Fibroblast of lung (primary cell): ENCODE measurements around the gene KLK15. TPM values are rescaled to one million over a fixed set of nuclear protein-coding genes. Genes with fewer than 3 reads are reported as not detected.

Experiments
- DNase-seq, 2 donors: peaks; one replicate each; pipeline versions ENCODE4 v3.0.0 to v3.0.0-alpha.2; 2010; ENCODE audit warnings: low read depth in 2 of 2
- H2AFZ ChIP-seq: 2 replicates; pipeline ENCODE4 v1.5.1; 2012; ENCODE audit warnings: low read length, control low read depth, inconsistent platforms
- H3K27ac ChIP-seq: 2 replicates; pipeline ENCODE4 v1.5.1; 2011; ENCODE audit warnings: low read length, control low read depth; ENCODE audit not compliant: insufficient read depth
- H3K27me3 ChIP-seq: 2 replicates; pipeline ENCODE4 v1.5.1; 2011; ENCODE audit warnings: mild to moderate bottlenecking, low read length; ENCODE audit not compliant: control insufficient read depth, insufficient read depth
- H3K36me3 ChIP-seq: 2 replicates; pipeline ENCODE4 v1.5.1; 2011; ENCODE audit warnings: low read length; ENCODE audit not compliant: control insufficient read depth, insufficient read depth
- H3K4me1 ChIP-seq: 2 replicates; pipeline ENCODE4 v1.5.1; 2011; ENCODE audit warnings: low read length; ENCODE audit not compliant: control insufficient read depth, insufficient read depth; ENCODE audit errors: extremely low read depth
- H3K4me2 ChIP-seq: 2 replicates; pipeline ENCODE4 v1.5.1; 2011; ENCODE audit warnings: low read length, control low read depth; ENCODE audit not compliant: insufficient read depth; ENCODE audit errors: extremely low read depth
- H3K4me3 ChIP-seq, 4 experiments: fragments of 200-600 bp in 1 of 4; sonication (generic) in 1 of 4; replicated peaks in 1 of 4; 2 replicates each; pipeline ENCODE4 v1.5.1; 2011 to 2016; ENCODE audit warnings: low read length in 4 of 4, low read depth in 3 of 4, mild to moderate bottlenecking in 3 of 4, control low read depth in 2 of 4, inconsistent platforms in 1 of 4, mixed read lengths in 1 of 4; ENCODE audit not compliant: insufficient read depth in 1 of 4; ENCODE audit errors: control extremely low read depth in 1 of 4
- H3K79me2 ChIP-seq: 2 replicates; pipeline ENCODE4 v1.5.1; 2012; ENCODE audit warnings: mild to moderate bottlenecking, low read length, inconsistent platforms; ENCODE audit not compliant: control insufficient read depth, insufficient read depth
- H3K9ac ChIP-seq: 2 replicates; pipeline ENCODE4 v1.5.1; 2011; ENCODE audit warnings: mild to moderate bottlenecking, low read length, control low read depth; ENCODE audit not compliant: insufficient read depth
- H3K9me3 ChIP-seq: 2 replicates; pipeline ENCODE4 v1.5.1; 2012; ENCODE audit warnings: low read depth, low read length; ENCODE audit not compliant: control insufficient read depth, insufficient read depth
- H4K20me1 ChIP-seq: 2 replicates; pipeline ENCODE4 v1.5.1; 2011; ENCODE audit warnings: low read length; ENCODE audit not compliant: control insufficient read depth, insufficient read depth; ENCODE audit errors: extremely low read depth
- EZH2 ChIP-seq: IDR thresholded peaks from 2 replicates; pipeline ENCODE4 v1.5.1; 2012; ENCODE audit warnings: low read length, control low read depth, mild to moderate bottlenecking; ENCODE audit errors: missing control alignments
- polyA plus RNA-seq, 2 donors: library from polyadenylated mRNA; depleted of rRNA in 1 of 2; stranded (reverse) in 1 of 2; unstranded in 1 of 2; fragments of >200 nt; gene quantifications; 2 replicates each; pipeline ENCODE4 v1.2.1, GENCODE V29; 2011 to 2012; ENCODE audit warnings: missing spikeins in 1 of 2
- total RNA-seq: library from RNA; depleted of rRNA; stranded (reverse); fragments of >200 nt; gene quantifications from 2 replicates; pipeline ENCODE4 v1.2.1, GENCODE V29; 2014
- TF ChIP-seq, protein P1 (sequence below), 2 donors: IDR thresholded peaks in 1 of 2; conservative IDR thresholded peaks in 1 of 2; 1 replicate in 1 of 2; 2 replicates in 1 of 2; pipeline ENCODE4 v1.5.1; 2011 to 2012; ENCODE audit warnings: low read length in 2 of 2, control low read depth in 1 of 2, inconsistent platforms in 1 of 2, low read depth in 1 of 2, mild to moderate bottlenecking in 1 of 2

Gene KLK15
- total and polyA plus RNA-seq, 2 donors (not counting 1 experiment from before 2014, with no cell fraction given), result not detected

DNA sequence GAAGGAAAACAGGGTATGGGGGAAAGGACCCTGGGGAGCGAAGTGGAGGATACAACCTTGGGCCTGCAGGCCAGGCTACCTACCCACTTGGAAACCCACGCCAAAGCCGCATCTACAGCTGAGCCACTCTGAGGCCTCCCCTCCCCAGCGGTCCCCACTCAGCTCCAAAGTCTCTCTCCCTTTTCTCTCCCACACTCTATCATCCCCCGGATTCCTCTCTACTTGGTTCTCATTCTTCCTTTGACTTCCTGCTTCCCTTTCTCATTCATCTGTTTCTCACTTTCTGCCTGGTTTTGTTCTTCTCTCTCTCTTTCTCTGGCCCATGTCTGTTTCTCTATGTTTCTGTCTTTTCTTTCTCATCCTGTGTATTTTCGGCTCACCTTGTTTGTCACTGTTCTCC, 24.0 kb upstream of the KLK15 start:
- H3K9ac ChIP-seq, result no peak overlapping the region
- H3K4me3 ChIP-seq, result no peak overlapping the region
- no peaks in the 10 kb centered on the region for H3K4me1 ChIP-seq
- H3K9me3 ChIP-seq, result no peaks in the 10 kb centered on the region
- H3K27ac ChIP-seq, result no peak overlapping the region
- no peaks in the 10 kb centered on the region for H3K79me2 ChIP-seq
- DNase-seq, result no peak
- no peak overlapping the region for H2AFZ ChIP-seq
- H3K27me3 ChIP-seq, result no peaks in the 10 kb centered on the region
- H3K4me2 ChIP-seq, result no peak overlapping the region
- H3K36me3 ChIP-seq, result no peaks in the 10 kb centered on the region
- TF ChIP-seq EZH2, result no peak
- TF ChIP-seq, protein P1, sequence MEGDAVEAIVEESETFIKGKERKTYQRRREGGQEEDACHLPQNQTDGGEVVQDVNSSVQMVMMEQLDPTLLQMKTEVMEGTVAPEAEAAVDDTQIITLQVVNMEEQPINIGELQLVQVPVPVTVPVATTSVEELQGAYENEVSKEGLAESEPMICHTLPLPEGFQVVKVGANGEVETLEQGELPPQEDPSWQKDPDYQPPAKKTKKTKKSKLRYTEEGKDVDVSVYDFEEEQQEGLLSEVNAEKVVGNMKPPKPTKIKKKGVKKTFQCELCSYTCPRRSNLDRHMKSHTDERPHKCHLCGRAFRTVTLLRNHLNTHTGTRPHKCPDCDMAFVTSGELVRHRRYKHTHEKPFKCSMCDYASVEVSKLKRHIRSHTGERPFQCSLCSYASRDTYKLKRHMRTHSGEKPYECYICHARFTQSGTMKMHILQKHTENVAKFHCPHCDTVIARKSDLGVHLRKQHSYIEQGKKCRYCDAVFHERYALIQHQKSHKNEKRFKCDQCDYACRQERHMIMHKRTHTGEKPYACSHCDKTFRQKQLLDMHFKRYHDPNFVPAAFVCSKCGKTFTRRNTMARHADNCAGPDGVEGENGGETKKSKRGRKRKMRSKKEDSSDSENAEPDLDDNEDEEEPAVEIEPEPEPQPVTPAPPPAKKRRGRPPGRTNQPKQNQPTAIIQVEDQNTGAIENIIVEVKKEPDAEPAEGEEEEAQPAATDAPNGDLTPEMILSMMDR (conservative IDR thresholded peaks at IDR 0.05 in 1 of 2, IDR thresholded peaks at IDR 0.05 in 1 of 2; ENCODE audit: low read depth in 1 of 2, low read length in 2 of 2), result no peak
- no peaks in the 10 kb centered on the region for H4K20me1 ChIP-seq

DNA sequence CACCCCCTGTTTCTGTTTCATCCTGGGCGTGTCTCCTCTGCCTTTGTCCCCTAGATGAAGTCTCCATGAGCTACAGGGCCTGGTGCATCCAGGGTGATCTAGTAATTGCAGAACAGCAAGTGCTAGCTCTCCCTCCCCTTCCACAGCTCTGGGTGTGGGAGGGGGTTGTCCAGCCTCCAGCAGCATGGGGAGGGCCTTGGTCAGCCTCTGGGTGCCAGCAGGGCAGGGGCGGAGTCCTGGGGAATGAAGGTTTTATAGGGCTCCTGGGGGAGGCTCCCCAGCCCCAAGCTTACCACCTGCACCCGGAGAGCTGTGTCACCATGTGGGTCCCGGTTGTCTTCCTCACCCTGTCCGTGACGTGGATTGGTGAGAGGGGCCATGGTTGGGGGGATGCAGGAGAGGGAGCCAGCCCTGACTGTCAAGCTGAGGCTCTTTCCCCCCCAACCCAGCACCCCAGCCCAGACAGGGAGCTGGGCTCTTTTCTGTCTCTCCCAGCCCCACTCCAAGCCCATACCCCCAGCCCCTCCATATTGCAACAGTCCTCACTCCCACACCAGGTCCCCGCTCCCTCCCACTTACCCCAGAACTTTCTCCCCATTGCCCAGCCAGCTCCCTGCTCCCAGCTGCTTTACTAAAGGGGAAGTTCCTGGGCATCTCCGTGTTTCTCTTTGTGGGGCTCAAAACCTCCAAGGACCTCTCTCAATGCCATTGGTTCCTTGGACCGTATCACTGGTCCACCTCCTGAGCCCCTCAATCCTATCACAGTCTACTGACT, 21.4 kb upstream of the KLK15 start, which contains the start of gene KLK3:
TSS of gene KLK3 (plus strand) at position 280 of the 775 bp plus-strand sequence. CDS start at position 321, 41 bp downstream.
- H3K36me3 ChIP-seq, result no peaks in the 10 kb centered on the region
- H3K79me2 ChIP-seq, result no peaks in the 10 kb centered on the region
- H3K27ac ChIP-seq, result no peak within 1 kb of the TSS
- H3K9me3 ChIP-seq, result no peaks in the 10 kb centered on the region
- H4K20me1 ChIP-seq, result no peaks in the 10 kb centered on the region
- TF ChIP-seq, protein P1 (conservative IDR thresholded peaks at IDR 0.05 in 1 of 2, IDR thresholded peaks at IDR 0.05 in 1 of 2; ENCODE audit: low read depth in 1 of 2, low read length in 2 of 2), result no peak
- no peak for TF ChIP-seq EZH2
- no peaks in the 10 kb centered on the region for H3K4me1 ChIP-seq
- no peak for DNase-seq
- H3K4me2 ChIP-seq, result no peak within 1 kb of the TSS
- no peak within 1 kb of the TSS for H3K9ac ChIP-seq
- no peak within 1 kb of the TSS for H3K4me3 ChIP-seq
- H3K27me3 ChIP-seq, result no peaks in the 10 kb centered on the region
- no peak within 1 kb of the TSS for H2AFZ ChIP-seq

DNA sequence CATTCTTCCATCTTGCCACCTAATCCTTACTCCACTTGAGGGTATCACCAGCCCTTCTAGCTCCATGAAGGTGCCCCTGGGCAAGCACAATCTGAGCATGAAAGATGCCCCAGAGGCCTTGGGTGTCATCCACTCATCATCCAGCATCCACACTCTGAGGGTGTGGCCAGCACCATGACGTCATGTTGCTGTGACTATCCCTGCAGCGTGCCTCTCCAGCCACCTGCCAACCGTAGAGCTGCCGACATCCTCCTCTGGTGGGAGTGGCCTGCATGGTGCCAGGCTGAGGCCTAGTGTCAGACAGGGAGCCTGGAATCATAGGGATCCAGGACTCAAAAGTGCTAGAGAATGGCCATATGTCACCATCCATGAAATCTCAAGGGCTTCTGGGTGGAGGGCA, 18.2 kb upstream of the KLK15 start:
- H3K9me3 ChIP-seq, result no peaks in the 10 kb centered on the region
- H3K4me1 ChIP-seq, result no peaks in the 10 kb centered on the region
- TF ChIP-seq, protein P1 (conservative IDR thresholded peaks at IDR 0.05 in 1 of 2, IDR thresholded peaks at IDR 0.05 in 1 of 2; ENCODE audit: low read depth in 1 of 2, low read length in 2 of 2), result no peak
- no peak for TF ChIP-seq EZH2
- H2AFZ ChIP-seq, result no peak overlapping the region
- no peak for DNase-seq
- no peak overlapping the region for H3K4me2 ChIP-seq
- no peaks in the 10 kb centered on the region for H4K20me1 ChIP-seq
- no peak overlapping the region for H3K27ac ChIP-seq
- no peaks in the 10 kb centered on the region for H3K36me3 ChIP-seq
- H3K9ac ChIP-seq, result no peak overlapping the region
- no peak overlapping the region for H3K4me3 ChIP-seq
- no peaks in the 10 kb centered on the region for H3K27me3 ChIP-seq
- no peaks in the 10 kb centered on the region for H3K79me2 ChIP-seq
